ENCODE measurements around the gene WDR20. TPM values are rescaled to one million over a fixed set of nuclear protein-coding genes. Genes with fewer than 3 reads are reported as not detected.

WDR20 gene
- total and polyA plus RNA-seq, 2 of the 4 experiments (the other 2 are of a cell fraction): 20.3 to 27.4 TPM

- H3K36me3 ChIP-seq (ENCODE audit: control insufficient read depth, insufficient read depth, low read length): peaks cover 31% of the 10 kb centered on the region
- H3K9ac ChIP-seq (ENCODE audit: low read depth, low read length): no peak overlapping the region
- H4K91ac ChIP-seq (ENCODE audit: insufficient read depth, low read depth, low read length): no peak overlapping the region
- intact Hi-C loops (cut with micrococcal nuclease): no loop called here
- ChIA-PET POLR2A (ENCODE audit: unreplicated experiment) (no interaction called here), CTCF (no interaction called here)
- no peak overlapping the region for H4K5ac ChIP-seq (ENCODE audit: low read depth, low read length)
- H3K9me3 ChIP-seq (ENCODE audit: control insufficient read depth, insufficient read depth, low read length): no peaks in the 10 kb centered on the region
- H3K27me3 ChIP-seq (ENCODE audit: control insufficient read depth, insufficient read depth, low read length): no peaks in the 10 kb centered on the region
- no peak overlapping the region for H3K14ac ChIP-seq (replicated peaks; ENCODE audit: low read depth, low read length)
- H2AFZ ChIP-seq (replicated peaks; ENCODE audit: low read length, poor library complexity): no peak overlapping the region
- dilution Hi-C loops (cut with HindIII; ENCODE audit: low sequenced_read_pairs, unreplicated experiment): no loop called here
- H3K79me1 ChIP-seq (ENCODE audit: low read depth in 1 of 2, low read length in 2 of 2): peaks cover 29 to 74% of the 10 kb centered on the region in 2 experiments
- H2BK5ac ChIP-seq (ENCODE audit: low read depth, low read length, poor library complexity, severe bottlenecking): no peak overlapping the region
- no peak overlapping the region for H3K4ac ChIP-seq (ENCODE audit: low read depth, low read length)
- in situ Hi-C loops (cut with MboI; ENCODE audit: low sequenced_read_pairs): no loop called here
- H3K23ac ChIP-seq (ENCODE audit: low read depth, low read length): no peak overlapping the region
- no peak overlapping the region for H2AK9ac ChIP-seq (replicated peaks; ENCODE audit: low read depth, low read length, poor library complexity)
- ATAC-seq (ENCODE audit: low read depth): no peak
- H3K27ac ChIP-seq (ENCODE audit: insufficient read depth, low read length): no peak overlapping the region
- H3K4me3 ChIP-seq (ENCODE audit: insufficient read depth, low read depth, low read length): no peak overlapping the region
- H3K9me1 ChIP-seq (ENCODE audit: insufficient read depth, low read length): peaks cover 11% of the 10 kb centered on the region; the same call in 1 of the 2 replicates
- H2AK5ac ChIP-seq (ENCODE audit: low read depth, low read length): no peak overlapping the region
- H3K4me2 ChIP-seq (ENCODE audit: low read depth, low read length): no peak overlapping the region
- H4K8ac ChIP-seq (ENCODE audit: low read depth in 2 of 2, low read length in 2 of 2): no peak overlapping the region
- no peak overlapping the region for H2BK120ac ChIP-seq (ENCODE audit: low read depth, low read length)
- no peak overlapping the region for H3K56ac ChIP-seq (ENCODE audit: extremely low read depth, insufficient read depth, low read length)
- H4K20me1 ChIP-seq (ENCODE audit: insufficient read depth, low read length): peaks cover 24% of the 10 kb centered on the region
- peaks cover 3% of the 10 kb centered on the region; the same call in 1 of the 2 replicates for H3K4me1 ChIP-seq (ENCODE audit: control insufficient read depth, insufficient read depth, low read length)
- no TSS peak for BruUV-seq (replicated peaks)
- H2BK20ac ChIP-seq (ENCODE audit: low read depth, low read length): no peak overlapping the region
- H3K18ac ChIP-seq (ENCODE audit: low read depth, low read length): no peak overlapping the region
- no peak for TF ChIP-seq RFX5 (IDR thresholded peaks at IDR 0.05; ENCODE audit: low read depth, low read length)
- TF ChIP-seq NFE2L2 (IDR thresholded peaks at IDR 0.05; ENCODE audit: low read depth, low read length): no peak
- TF ChIP-seq MAFK (IDR thresholded peaks at IDR 0.05; ENCODE audit: low read depth, low read length): no peak
- TF ChIP-seq BHLHE40 (IDR thresholded peaks at IDR 0.05; ENCODE audit: low read depth, low read length): no peak
- no peak for TF ChIP-seq MAZ (IDR thresholded peaks at IDR 0.05; ENCODE audit: borderline replicate concordance, low read depth, low read length)
- no peak for TF ChIP-seq FOS (IDR thresholded peaks at IDR 0.05; ENCODE audit: low read depth, low read length)
- TF ChIP-seq POLR2A (IDR thresholded peaks at IDR 0.05; ENCODE audit: low read depth, low read length): no peak
- TF ChIP-seq SMC3 (IDR thresholded peaks at IDR 0.05; ENCODE audit: low read depth, low read length): no peak
- TF ChIP-seq ELK1 (IDR thresholded peaks at IDR 0.05; ENCODE audit: borderline replicate concordance, low read depth, low read length): no peak
- no peak for TF ChIP-seq CHD1 (IDR thresholded peaks at IDR 0.05; ENCODE audit: low read depth, low read length)
- TF ChIP-seq RAD21 (IDR thresholded peaks at IDR 0.05; ENCODE audit: low read length): no peak
- TF ChIP-seq CEBPB (IDR thresholded peaks at IDR 0.05; ENCODE audit: low read depth, low read length): no peak
- TF ChIP-seq USF2 (IDR thresholded peaks at IDR 0.05; ENCODE audit: low read depth, low read length): no peak
- no peak for TF ChIP-seq MXI1 (IDR thresholded peaks at IDR 0.05; ENCODE audit: borderline replicate concordance, low read depth, low read length)
- TF ChIP-seq RCOR1 (IDR thresholded peaks at IDR 0.05; ENCODE audit: insufficient replicate concordance, low read length): no peak
- TF ChIP-seq CTCF (conservative IDR thresholded peaks at IDR 0.05; ENCODE audit: low read depth, low read length): no peak
- no peak for DNase-seq
- H2BK15ac ChIP-seq (ENCODE audit: low read depth, low read length): no peak overlapping the region
- WGBS, 2 experiments (ENCODE audit: extremely low coverage in 2 of 2, insufficient read length in 1 of 2): 92% methylated on average over 8 of the region's 8 CpGs; no CpG with 5 or more reads in 1 of the 2 experiments
Measured at GRCh38 chr14:102206918-102207317, 67.2 kb downstream of the WDR20 start.
